GM12801 (cell line): ENCODE measurements around the gene MRPL55.

Experiments
- TF ChIP-seq, protein P1 (sequence below): IDR thresholded peaks from one replicate; pipeline ENCODE4 v1.5.1; 2011; ENCODE audit warnings: control low read depth; ENCODE audit not compliant: insufficient read length; ENCODE audit errors: extremely low read depth

The MRPL55 gene

DNA sequence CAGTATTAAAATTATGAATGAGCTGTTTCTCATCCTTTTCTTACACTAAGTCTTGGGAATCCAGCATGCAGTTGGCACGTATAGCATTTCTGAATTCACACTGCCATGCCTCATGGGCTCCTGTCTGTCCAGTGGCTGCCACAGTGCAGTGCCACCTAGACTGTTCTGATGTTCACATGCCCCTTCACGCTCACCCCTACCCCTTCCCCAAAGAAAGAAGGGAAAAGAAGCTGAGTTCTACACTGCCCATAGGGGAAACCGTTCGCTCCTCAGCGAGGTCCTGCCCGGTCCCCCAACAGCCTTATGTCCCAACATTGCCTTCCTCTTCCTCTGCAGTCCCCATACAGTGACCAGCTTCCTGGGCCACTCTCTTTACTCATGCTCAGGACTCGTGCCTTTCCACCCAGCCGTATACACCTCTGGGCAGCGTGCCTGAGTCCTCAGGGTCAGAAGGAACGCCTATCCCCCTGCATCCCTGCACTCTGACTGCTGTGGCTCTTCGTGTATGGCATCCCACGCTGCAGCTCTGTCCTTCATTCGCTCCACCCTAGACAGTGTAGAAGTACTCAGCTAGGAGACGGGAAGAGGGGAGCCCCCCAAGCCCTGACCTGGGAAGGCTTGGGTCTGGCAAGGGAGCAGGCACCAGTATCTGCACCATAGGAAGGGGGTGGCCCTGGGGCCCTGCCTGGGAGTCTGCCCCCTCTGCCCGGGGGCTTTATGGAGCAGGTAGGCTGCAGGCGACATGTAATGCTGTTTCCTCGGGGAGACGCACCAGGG is 50.7 kb downstream of the MRPL55 start:
- TF ChIP-seq, protein P1, sequence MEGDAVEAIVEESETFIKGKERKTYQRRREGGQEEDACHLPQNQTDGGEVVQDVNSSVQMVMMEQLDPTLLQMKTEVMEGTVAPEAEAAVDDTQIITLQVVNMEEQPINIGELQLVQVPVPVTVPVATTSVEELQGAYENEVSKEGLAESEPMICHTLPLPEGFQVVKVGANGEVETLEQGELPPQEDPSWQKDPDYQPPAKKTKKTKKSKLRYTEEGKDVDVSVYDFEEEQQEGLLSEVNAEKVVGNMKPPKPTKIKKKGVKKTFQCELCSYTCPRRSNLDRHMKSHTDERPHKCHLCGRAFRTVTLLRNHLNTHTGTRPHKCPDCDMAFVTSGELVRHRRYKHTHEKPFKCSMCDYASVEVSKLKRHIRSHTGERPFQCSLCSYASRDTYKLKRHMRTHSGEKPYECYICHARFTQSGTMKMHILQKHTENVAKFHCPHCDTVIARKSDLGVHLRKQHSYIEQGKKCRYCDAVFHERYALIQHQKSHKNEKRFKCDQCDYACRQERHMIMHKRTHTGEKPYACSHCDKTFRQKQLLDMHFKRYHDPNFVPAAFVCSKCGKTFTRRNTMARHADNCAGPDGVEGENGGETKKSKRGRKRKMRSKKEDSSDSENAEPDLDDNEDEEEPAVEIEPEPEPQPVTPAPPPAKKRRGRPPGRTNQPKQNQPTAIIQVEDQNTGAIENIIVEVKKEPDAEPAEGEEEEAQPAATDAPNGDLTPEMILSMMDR = no peak
